Mesothelial cell of epicardium (in vitro differentiated cells): ENCODE measurements around the gene PCSK2. TPM values are rescaled to one million over a fixed set of nuclear protein-coding genes. Genes with fewer than 3 reads are reported as not detected.

ENCODE experiments used
- DNase-seq, 2 experiments: peaks; one replicate each; pipeline ENCODE4 v3.0.0; 2021; ENCODE audit warnings: low spot score in 2 of 2; ENCODE audit not compliant: unreplicated experiment in 2 of 2
- H3K27ac Mint-ChIP-seq: 2 replicates; pipeline ENCODE4 v1.8.0; 2021; ENCODE audit warnings: mixed read lengths
- H3K27me3 Mint-ChIP-seq: 2 replicates; pipeline ENCODE4 v1.8.0; 2021; ENCODE audit warnings: low read depth, mixed read lengths
- H3K36me3 Mint-ChIP-seq: 2 replicates; pipeline ENCODE4 v1.8.0; 2021; ENCODE audit warnings: mixed read lengths
- H3K4me1 Mint-ChIP-seq: 2 replicates; pipeline ENCODE4 v1.8.0; 2021; ENCODE audit warnings: mixed read lengths
- H3K4me3 Mint-ChIP-seq: 2 replicates; pipeline ENCODE4 v1.8.0; 2021; ENCODE audit warnings: mild to moderate bottlenecking, moderate library complexity, mixed read lengths
- H3K9me3 Mint-ChIP-seq: 2 replicates; pipeline ENCODE4 v1.8.0; 2021; ENCODE audit warnings: mixed read lengths
- total RNA-seq: library from RNA; stranded (reverse); gene quantifications from 3 replicates; pipeline ENCODE4 v1.2.1, GENCODE V29; 2021
- TF ChIP-seq, protein P1 (sequence below): fragments of 200-600 bp; sonication (generic); IDR thresholded peaks from one replicate; pipeline ENCODE4 v1.5.0; 2021; ENCODE audit warnings: antibody characterized with exemption; ENCODE audit not compliant: unreplicated experiment

PCSK2 gene
- total RNA-seq, 1 donor from 2014 or later: 0.38 TPM

DNA sequence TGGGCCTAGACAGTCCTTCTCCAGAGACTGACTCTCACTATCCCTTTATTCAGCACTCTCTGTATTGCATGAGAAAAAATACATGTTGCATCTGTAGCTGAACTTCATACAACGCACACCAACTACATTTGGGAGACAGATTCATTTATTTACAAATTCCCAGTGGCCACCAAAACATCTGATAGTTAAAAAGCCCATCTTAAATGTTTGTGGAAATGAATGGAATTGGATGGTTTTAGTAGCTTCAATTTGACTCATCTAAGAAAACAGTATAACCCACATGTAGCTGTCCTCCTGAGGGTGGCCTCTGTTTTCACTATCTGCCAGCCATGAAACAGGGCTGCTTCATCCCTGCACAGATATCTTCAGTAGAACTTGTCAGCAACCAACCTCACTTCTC lies 116.3 kb downstream of the PCSK2 start:
- H3K4me3 Mint-ChIP-seq: no peak overlapping the region
- peaks cover 7% of the 10 kb centered on the region for H3K9me3 Mint-ChIP-seq
- no peak for DNase-seq
- TF ChIP-seq, protein P1, sequence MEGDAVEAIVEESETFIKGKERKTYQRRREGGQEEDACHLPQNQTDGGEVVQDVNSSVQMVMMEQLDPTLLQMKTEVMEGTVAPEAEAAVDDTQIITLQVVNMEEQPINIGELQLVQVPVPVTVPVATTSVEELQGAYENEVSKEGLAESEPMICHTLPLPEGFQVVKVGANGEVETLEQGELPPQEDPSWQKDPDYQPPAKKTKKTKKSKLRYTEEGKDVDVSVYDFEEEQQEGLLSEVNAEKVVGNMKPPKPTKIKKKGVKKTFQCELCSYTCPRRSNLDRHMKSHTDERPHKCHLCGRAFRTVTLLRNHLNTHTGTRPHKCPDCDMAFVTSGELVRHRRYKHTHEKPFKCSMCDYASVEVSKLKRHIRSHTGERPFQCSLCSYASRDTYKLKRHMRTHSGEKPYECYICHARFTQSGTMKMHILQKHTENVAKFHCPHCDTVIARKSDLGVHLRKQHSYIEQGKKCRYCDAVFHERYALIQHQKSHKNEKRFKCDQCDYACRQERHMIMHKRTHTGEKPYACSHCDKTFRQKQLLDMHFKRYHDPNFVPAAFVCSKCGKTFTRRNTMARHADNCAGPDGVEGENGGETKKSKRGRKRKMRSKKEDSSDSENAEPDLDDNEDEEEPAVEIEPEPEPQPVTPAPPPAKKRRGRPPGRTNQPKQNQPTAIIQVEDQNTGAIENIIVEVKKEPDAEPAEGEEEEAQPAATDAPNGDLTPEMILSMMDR: no peak
- no peaks in the 10 kb centered on the region for H3K36me3 Mint-ChIP-seq
- H3K4me1 Mint-ChIP-seq: peaks cover 4% of the 10 kb centered on the region
- no peak overlapping the region for H3K27ac Mint-ChIP-seq
- peaks cover 22% of the 10 kb centered on the region for H3K27me3 Mint-ChIP-seq

DNA sequence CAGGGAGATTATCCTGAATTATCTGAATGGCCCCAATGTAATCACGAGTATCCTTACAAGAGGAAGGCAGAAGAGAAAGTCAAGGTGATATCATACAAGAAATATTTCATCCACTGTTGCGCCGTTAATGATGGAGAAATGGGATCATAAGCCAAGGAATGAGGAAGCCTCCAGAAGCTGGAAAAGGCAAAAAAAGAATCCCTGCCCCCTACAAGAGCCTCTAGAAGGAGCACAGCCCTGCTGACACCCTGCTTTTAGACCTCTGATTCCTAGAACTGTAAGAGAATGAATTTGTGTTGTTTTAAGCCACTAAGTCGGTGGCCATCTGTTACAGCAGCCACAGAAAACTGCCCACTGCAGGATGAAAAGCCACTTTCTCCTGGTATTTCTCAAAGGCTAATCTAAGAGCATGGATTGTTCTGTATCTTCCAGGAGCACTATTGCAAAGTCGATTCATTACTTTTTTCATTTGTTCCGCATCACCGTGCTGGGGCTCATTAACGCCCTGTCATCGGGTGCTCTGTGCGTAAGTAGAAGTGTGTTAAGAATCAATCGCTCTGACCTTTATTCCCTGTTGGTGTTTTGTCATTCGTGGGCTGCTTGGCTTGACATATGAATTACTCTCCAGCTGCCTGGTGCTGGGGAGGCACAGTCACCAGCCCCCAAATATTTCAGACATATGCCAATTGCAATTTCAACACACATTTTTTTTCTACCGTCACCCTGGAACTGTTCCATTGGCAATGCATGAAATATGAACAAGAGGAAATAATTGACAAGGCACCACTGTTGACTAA lies 117.0 kb downstream of the PCSK2 start:
- Mint-ChIP-seq H3K4me1 (peaks cover 4% of the 10 kb centered on the region), H3K27me3 (peaks cover 28% of the 10 kb centered on the region), H3K27ac (no peak overlapping the region), H3K9me3 (peaks cover 7% of the 10 kb centered on the region), H3K36me3 (no peaks in the 10 kb centered on the region), H3K4me3 (no peak overlapping the region)
- TF ChIP-seq, protein P1: no peak
- no peak for DNase-seq

DNA sequence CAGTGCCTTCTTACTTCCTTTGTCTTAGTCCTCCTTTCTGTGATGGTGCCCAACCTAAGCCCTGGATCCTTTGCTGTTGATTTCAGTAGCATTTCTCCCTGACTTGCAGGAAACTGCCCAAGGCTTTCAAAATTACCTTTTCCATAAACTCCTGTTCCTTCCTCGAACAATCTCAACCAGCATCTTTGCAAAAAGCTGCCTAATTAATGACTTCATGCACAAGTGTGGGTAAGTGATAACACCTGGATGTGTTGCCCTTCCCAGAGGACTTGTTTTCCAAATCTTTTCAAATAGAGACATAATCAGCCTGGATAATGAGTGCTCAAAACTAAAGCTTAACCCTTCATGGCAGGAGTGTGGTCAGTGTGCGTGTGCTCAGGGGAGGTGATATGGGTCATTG lies 118.0 kb downstream of the PCSK2 start:
- DNase-seq: no peak
- peaks cover 33% of the 10 kb centered on the region for H3K27me3 Mint-ChIP-seq
- no peaks in the 10 kb centered on the region for H3K36me3 Mint-ChIP-seq
- TF ChIP-seq, protein P1: no peak
- no peak overlapping the region for H3K27ac Mint-ChIP-seq
- H3K4me3 Mint-ChIP-seq: no peak overlapping the region
- peaks cover 7% of the 10 kb centered on the region for H3K9me3 Mint-ChIP-seq
- H3K4me1 Mint-ChIP-seq: peaks cover 4% of the 10 kb centered on the region

DNA sequence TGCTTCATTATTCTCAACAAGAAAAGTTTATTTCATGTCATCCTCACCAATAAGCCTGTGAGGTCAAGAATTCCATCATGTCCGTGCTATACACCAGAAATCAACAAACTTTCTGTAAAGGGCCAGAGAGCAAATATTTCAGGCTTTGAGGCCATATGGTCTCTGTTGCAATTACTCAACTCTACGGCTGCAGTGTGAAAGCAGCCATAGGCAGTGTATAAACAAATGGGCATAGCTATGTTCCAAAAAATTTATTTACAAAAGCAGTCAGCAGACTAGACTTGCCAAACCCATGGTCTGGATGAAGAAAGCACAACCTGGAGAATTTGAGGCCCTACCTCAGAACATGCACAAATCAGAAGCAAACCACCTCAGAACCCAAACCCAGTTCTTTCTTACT lies 118.5 kb downstream of the PCSK2 start:
- H3K4me1 Mint-ChIP-seq: peaks cover 4% of the 10 kb centered on the region
- peaks cover 33% of the 10 kb centered on the region for H3K27me3 Mint-ChIP-seq
- H3K27ac Mint-ChIP-seq: no peak overlapping the region
- no peaks in the 10 kb centered on the region for H3K36me3 Mint-ChIP-seq
- H3K9me3 Mint-ChIP-seq: peaks cover 4% of the 10 kb centered on the region
- no peak overlapping the region for H3K4me3 Mint-ChIP-seq
- TF ChIP-seq, protein P1: no peak
- DNase-seq: no peak

DNA sequence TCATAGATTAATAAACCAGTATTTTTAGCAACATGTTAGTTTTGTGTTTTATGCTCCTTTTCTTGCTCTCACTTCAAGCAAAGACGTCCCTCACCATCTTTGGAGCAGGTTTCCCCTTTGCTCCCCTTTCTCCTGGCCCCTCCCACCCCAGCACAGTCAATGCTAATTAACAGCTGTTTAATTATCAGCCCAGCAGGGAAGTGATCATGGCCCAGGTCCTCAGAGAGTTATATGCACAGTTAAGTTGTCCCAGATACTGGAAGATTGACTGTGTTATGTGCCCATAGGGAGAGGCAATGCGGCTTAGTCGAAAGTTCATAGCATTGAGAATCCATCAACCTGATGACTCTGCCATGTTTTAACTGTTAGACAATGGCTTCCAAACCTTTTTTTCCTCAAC lies 123.5 kb downstream of the PCSK2 start:
- H3K9me3 Mint-ChIP-seq: no peaks in the 10 kb centered on the region
- H3K36me3 Mint-ChIP-seq: no peaks in the 10 kb centered on the region
- no peak overlapping the region for H3K4me3 Mint-ChIP-seq

More for the DNA sequence above, 123.5 kb downstream of the PCSK2 start:
- H3K27ac Mint-ChIP-seq: no peak overlapping the region
- H3K27me3 Mint-ChIP-seq: peaks cover 48% of the 10 kb centered on the region
- H3K4me1 Mint-ChIP-seq: no peaks in the 10 kb centered on the region
- TF ChIP-seq, protein P1: no peak
- DNase-seq: no peak
